ENCODE measurements around the gene CMPK1.

DNA sequence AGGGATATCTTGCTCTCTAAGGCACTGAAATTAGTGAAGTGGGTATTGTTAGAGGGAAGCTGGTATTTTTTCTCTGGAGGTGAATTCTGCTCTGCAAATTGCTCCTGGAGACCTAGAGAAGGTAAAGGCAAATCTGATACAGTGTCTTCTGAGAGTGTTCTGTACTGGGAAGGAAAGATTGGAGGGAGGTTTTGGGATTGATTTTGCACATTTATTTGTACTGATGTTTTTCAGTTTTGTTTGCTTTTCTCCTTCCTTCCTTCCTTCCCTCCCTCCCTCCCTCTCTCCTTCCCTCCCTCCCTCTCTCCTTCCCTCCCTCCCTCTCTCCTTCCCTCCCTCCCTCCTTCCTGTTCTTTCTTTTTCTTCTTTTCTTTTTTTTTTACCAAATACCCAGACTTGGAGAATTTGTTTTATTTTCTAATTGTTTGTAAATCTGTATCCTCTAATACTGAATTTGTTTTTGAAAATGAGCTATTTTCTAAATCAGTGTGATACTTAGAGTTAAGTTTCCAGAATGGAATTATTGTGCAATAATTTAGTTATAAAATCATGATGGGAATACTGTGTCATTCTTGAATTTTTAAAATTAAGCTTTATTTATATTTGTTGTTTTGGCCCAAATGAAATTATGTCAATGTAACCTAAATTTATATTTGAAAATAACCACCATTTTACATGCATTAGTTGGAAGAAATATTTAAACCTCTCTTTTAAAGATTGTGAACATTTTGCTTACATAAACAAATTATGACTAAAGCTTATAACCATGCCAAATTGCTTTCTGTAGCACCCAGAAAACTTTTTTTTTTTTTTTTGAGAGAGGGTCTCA, 4.9 kb downstream of the CMPK1 start:
- TF ChIP-seq, protein P1, sequence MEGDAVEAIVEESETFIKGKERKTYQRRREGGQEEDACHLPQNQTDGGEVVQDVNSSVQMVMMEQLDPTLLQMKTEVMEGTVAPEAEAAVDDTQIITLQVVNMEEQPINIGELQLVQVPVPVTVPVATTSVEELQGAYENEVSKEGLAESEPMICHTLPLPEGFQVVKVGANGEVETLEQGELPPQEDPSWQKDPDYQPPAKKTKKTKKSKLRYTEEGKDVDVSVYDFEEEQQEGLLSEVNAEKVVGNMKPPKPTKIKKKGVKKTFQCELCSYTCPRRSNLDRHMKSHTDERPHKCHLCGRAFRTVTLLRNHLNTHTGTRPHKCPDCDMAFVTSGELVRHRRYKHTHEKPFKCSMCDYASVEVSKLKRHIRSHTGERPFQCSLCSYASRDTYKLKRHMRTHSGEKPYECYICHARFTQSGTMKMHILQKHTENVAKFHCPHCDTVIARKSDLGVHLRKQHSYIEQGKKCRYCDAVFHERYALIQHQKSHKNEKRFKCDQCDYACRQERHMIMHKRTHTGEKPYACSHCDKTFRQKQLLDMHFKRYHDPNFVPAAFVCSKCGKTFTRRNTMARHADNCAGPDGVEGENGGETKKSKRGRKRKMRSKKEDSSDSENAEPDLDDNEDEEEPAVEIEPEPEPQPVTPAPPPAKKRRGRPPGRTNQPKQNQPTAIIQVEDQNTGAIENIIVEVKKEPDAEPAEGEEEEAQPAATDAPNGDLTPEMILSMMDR (IDR thresholded peaks at IDR 0.05): no peak
- TF ChIP-seq POLR2A (IDR thresholded peaks at IDR 0.05): no peak

Measured in heart left ventricle (tissue), 13 donors.